ENCODE data around the gene SLC2A11.
A peak's percentile ranks its signal among the peaks of the same experiment; 100 is the strongest.
"Not testable (repeated sequence)": the region's sequence is repeated elsewhere in the genome, so short reads cannot be mapped to it uniquely, and the experiment has no call there.

SLC2A11 gene

GRCh38 chr22:23847310-23847920 lies 10.3 kb upstream of the SLC2A11 start:
- DNase-seq = no peak

- no peak for DNase-seq
These were observed 9.4 kb upstream of the SLC2A11 start for GRCh38 chr22:23847991-23848864.

- DNase-seq = peak; percentile 78 to 92 (median 90)
These were observed 8.4 kb upstream of the SLC2A11 start for GRCh38 chr22:23849009-23850006.

- no peak for DNase-seq
These were observed 7.5 kb upstream of the SLC2A11 start for GRCh38 chr22:23850136-23850611.

- DNase-seq = peak; percentile 37 to 66 (median 47)
These were observed 712 bp upstream of the SLC2A11 start for GRCh38 chr22:23856721-23857605.

GRCh38 chr22:23858484-23858815 lies 775 bp downstream of the SLC2A11 start:
- DNase-seq = no peak

GRCh38 chr22:23859201-23859600 lies 1.5 kb downstream of the SLC2A11 start:
- DNase-seq = no peak

GRCh38 chr22:23860187-23860586 lies 2.5 kb downstream of the SLC2A11 start:
- not testable (repeated sequence) for DNase-seq

GRCh38 chr22:23862103-23862502 lies 4.4 kb downstream of the SLC2A11 start:
- DNase-seq = peak; percentile 36 to 62 (median 50)

- DNase-seq = not testable (repeated sequence)
These were observed 7.0 kb downstream of the SLC2A11 start for GRCh38 chr22:23864499-23865154.

- no peak for DNase-seq
These were observed 10.9 kb downstream of the SLC2A11 start for GRCh38 chr22:23868580-23868979.

GRCh38 chr22:23874871-23875270 lies 17.2 kb downstream of the SLC2A11 start:
- no peak for DNase-seq

GRCh38 chr22:23875801-23876200 lies 18.1 kb downstream of the SLC2A11 start:
- DNase-seq = no peak

GRCh38 chr22:23877566-23877965 lies 19.9 kb downstream of the SLC2A11 start:
- no peak for DNase-seq

- no peak for DNase-seq
These were observed 20.5 kb downstream of the SLC2A11 start for GRCh38 chr22:23878219-23878618.

- no peak for DNase-seq
These were observed 24.7 kb downstream of the SLC2A11 start for GRCh38 chr22:23882370-23882769.

- no peak for DNase-seq
These were observed 26.0 kb downstream of the SLC2A11 start for GRCh38 chr22:23883658-23884057.

GRCh38 chr22:23884140-23884539 lies 26.5 kb downstream of the SLC2A11 start:
- no peak for DNase-seq

GRCh38 chr22:23888615-23889401 lies 31.1 kb downstream of the SLC2A11 start:
- peak in 2 of 4 experiments; percentile 14 to 18 for DNase-seq

- no peak for DNase-seq
These were observed 31.9 kb downstream of the SLC2A11 start for GRCh38 chr22:23889620-23890019.

All from suppressor macrophage (primary cell).